Hematopoietic multipotent progenitor cell treated with erythropoietin and hydrocortisone succinate and interleukin-3 and kit ligand, for 8 days (in vitro differentiated cells): ENCODE results near the gene SEMA3C.

Source experiments
- DNase-seq: peaks from one replicate; pipeline ENCODE4 v3.0.0-alpha.2; 2015

The SEMA3C gene

DNA sequence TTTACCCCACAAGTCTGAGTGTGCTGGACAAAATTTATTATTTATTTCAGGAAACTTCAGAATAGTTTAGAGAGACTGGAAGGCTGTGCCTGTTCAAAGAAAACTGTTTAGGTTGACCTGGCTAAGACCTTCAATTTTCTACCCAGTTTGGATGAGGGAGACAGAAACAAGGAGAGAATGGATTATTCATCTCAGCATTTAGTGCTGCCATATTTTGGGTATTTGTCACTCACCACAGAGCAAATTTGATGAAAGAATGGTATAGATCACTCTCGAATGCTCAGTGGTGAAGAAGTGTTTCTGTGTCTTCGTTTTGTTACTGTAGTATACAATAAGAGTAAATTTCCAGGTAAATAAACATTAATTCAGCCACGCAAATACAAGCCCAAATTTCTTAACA lies 71.8 kb downstream of the SEMA3C start:
- DNase-seq: no peak

GRCh38 chr7:80844916-80845315 lies 73.9 kb downstream of the SEMA3C start:
- no peak for DNase-seq

DNA sequence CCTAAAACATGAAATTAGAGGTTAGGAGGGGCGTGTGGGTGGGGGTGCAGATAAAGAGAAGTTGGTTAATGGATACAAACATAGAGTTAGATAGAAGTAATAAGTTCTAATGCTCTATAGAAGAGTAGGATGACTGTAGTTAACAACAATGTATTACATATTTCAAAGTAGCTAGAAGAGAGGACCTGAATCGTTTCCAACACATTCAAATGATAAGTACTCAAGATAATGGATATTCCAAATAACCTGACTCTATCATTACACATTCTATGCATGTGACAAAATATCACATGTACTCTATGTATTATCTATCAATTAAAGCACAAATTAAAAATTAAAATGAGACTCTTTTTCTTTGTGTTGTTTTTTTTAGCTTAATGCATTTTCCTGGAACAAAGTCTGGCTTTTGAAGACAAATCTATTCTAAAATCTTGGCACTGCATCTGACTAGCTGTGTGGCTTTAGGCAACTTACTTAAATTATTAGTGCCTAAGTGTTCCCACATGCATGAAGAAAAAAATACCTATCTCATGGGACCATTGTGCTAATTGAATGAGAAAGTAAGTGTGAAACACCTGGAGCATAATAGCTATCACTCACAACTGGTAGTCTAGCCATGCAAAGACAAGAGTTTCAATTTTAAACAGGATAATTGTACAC lies 75.7 kb downstream of the SEMA3C start:
- DNase-seq: no peak

- no peak for DNase-seq
Measured at GRCh38 chr7:80842022-80842790, 76.6 kb downstream of the SEMA3C start.

DNA sequence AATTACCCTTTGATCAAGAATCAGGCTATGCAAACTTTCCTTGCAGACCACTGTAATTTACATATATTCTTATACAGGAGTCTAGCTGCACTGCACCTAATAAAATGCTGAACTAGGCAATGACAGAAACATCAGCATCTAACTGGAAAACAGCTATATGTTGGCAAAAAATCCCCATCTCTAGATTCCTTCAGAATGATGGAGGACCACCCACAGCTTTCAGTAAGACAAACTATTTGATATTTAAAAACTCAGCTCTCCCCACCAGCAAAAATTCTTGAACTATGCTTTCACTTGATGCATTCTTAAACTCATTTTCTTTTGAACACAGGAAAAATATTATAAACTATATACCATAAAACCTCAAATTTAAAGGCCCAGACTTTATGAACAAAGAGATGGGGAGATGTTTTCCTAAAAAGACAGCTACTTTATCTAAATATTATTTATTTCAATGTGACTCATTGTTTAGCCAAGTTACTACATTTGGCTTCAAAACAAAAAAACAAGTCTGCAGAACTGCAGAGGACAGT lies 77.4 kb downstream of the SEMA3C start:
- no peak for DNase-seq

DNA sequence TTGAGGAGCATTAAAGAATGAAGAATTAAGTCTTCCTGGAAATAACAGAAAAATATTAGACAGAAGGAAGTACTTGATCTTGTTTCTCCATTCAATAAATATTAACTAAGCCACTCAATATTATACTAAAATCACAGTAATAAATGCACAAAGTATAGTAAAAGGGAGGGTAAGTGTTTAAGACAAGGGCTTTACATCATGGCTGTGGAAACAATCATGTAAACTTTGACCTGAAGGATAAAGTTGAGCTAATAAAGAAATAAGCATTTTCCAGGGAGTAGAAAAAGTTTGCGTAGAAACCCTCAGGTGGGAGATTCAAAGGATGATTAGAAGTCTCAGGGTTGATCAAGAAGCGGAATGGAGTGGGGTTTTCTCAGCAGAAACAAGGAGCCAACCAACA lies 78.2 kb downstream of the SEMA3C start:
- no peak for DNase-seq

- no peak for DNase-seq
Measured at GRCh38 chr7:80839855-80840254, 79.0 kb downstream of the SEMA3C start.

DNA sequence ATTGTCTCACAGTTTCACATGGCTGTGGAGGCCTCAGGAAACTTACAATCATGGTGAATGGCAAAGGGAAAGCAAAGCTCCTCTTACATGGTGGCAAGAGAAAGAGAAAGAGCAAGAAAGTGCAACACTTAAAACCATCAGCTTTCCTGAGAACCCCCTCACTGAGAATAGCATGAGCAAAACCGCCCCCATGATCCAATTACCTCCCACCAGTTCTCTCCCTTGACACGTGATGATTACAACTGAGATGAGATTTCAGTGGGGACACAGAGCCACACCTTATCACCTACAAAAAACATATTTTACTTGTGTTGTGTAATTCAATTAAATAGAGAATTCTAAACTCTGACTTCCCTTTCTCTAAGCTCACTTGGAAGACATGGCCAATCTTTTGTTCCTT lies 80.2 kb downstream of the SEMA3C start:
- no peak for DNase-seq

- no peak for DNase-seq
Measured at GRCh38 chr7:80837345-80837744, 81.5 kb downstream of the SEMA3C start.

DNA sequence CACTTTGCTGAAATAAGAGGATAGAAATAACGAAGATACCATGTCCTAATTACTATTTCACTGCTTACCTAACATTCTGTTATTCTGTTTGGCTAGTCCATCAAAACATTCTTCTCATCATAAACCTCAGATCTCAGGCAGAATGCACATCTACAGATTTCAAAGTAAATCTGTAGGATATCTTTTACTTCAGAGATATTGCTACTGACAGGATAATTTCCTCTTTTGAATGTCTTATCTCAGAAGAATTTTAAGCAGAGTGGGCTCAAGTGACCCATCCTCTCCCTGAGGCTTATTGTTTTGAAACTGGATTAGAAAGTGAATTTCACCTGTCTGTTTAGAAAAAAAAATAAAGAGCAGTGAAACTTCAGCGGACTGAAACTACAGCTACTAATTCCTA lies 83.6 kb downstream of the SEMA3C start:
- no peak for DNase-seq

DNA sequence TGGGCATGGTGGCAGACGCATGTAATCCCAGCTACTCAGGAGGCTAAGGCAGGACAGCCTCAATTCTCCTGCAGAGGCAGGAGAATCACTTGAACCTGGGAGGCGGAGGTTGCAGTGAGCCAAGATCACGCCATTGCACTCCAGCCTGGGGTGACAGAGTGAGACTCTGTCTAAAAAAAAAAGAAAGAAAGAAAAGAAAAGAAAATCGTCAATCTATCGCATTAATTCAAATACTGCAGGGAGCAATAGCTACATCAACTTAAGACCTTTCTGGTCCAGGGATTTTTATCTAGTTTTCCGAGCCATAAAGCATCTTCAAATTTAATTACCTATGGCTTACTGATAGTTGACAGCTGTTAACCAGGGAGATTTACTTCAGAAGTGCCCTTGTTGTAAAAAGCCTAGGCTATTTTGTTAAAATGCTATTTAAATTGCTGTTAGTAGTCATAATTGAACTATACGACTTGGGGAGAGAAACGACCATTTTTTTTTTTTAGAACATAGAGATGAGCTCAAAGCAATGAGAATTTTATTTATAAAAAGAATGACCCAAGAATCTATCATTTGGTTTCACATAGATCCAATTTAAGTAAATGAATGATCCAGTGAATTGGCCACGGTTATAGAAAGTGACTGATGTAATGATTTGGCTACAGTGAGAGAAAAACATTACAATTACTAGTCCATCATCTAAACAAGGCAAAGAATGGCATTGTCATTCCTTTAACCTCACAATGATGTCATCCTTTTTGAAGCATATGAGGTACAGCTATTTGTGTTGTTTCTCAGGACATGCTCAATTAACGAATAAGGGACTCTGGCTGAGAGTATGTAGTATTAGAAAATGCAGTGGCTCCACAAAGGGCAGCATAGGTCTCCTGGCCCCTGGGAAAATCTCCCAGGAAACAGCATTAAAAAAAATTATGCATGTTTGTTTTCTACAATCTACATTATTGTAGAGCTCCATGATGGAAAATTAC lies 85.3 kb downstream of the SEMA3C start:
- no peak for DNase-seq

DNA sequence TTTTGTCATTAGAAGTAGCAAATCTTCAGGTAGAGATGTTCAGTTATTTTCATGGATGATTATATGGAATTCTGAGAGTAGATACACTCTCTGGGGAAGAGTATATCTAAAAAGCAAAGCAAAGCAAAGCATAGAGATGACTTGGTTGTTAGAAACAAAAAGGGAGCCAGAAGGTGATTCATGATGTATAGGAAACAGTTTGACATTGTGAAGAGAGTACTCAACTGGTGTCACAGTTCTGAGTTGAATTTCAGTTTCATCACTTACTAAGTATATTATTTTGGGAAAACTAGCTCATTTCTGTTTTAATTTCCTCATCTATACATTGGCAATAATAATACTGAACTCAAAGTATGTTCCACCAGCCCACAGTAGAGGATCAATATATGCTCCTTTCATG lies 86.8 kb downstream of the SEMA3C start:
- no peak for DNase-seq

GRCh38 chr7:80830584-80831285 lies 88.1 kb downstream of the SEMA3C start:
- no peak for DNase-seq

GRCh38 chr7:80830010-80830409 lies 88.8 kb downstream of the SEMA3C start:
- no peak for DNase-seq

- DNase-seq: no peak
Measured at GRCh38 chr7:80829527-80829926, 89.3 kb downstream of the SEMA3C start.

GRCh38 chr7:80827239-80827633 lies 91.6 kb downstream of the SEMA3C start:
- DNase-seq: no peak

GRCh38 chr7:80826520-80827238 lies 92.2 kb downstream of the SEMA3C start:
- no peak for DNase-seq

DNA sequence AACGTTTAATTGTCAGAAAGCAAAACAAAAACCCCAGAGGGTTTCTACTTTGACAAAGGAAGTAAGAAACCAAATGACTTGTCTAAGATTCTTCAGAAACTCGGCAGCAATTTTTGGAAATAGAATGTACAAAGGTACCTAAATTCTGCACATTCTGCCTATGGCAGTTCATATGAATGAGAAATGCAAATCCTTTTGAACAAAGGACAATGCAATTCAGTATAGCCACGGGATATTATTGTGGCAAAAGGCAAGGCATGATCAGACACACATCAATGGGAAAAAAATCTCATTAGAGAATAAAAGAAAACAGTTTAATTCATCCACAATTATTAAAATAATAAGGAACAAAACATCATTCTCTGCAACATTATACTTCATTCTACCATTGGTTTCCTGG lies 93.4 kb downstream of the SEMA3C start:
- no peak for DNase-seq

DNA sequence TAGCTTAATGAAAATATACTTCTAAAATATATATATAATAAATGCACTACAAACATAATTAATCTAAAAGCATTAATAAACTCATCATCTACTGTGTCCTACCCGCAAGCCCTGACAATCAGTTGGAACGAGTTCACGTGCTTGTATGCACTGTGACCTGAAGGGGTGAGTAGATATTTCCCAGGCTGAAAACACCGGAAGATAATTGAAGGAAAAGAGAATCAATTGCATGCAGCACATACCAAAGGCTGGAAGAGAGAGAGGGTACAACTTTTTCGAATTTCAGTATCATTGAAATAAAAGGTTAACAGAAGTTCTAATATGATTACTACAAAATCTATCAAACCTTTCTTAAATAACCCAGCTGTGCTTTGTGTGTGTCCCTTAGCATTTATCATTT lies 94.6 kb downstream of the SEMA3C start:
- DNase-seq: no peak

GRCh38 chr7:80823057-80823456 lies 95.8 kb downstream of the SEMA3C start:
- DNase-seq: no peak

GRCh38 chr7:80821771-80822319 lies 97.0 kb downstream of the SEMA3C start:
- no peak for DNase-seq

- DNase-seq: no peak
Measured at GRCh38 chr7:80819503-80819902, 99.3 kb downstream of the SEMA3C start.
